GM21786 (cell line): ENCODE results near the gene SPRN.

Source experiments
- ATAC-seq: cut with Tn5 transposase; IDR thresholded peaks from one replicate; pipeline ENCODE4 v1.9.1; 2021; ENCODE audit not compliant: unreplicated experiment

Gene SPRN

GRCh38 chr10:133411523-133412380 lies 12.7 kb downstream of the SPRN start:
- ATAC-seq: no peak

- peak; percentile 48 for ATAC-seq
These were observed 18.4 kb downstream of the SPRN start for GRCh38 chr10:133405844-133406527.

- ATAC-seq: no peak
These were observed 19.2 kb downstream of the SPRN start for GRCh38 chr10:133405272-133405671.

DNA sequence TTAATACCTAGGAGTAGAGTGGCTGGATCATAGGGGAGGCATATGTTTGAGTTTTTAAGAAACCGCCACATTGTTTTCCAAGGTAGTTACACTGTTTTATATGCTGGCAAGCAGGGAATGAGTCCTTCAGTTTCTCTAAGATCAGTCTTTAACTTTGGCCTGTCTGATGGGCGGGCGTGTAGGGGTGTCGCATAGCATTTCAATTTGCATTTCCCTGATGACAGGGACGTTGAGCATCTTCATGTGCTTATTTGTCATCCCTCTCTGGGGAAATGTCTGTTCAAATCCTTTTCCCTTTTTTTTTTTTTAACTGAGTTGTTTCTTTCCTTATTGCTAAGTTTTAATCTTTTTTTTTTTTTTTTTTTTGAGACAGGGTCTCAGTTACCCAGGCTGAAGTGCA lies 20.6 kb downstream of the SPRN start:
- ATAC-seq: no peak

GRCh38 chr10:133403359-133403758 lies 21.1 kb downstream of the SPRN start:
- ATAC-seq: no peak

GRCh38 chr10:133401981-133402725 lies 22.3 kb downstream of the SPRN start:
- no peak for ATAC-seq

DNA sequence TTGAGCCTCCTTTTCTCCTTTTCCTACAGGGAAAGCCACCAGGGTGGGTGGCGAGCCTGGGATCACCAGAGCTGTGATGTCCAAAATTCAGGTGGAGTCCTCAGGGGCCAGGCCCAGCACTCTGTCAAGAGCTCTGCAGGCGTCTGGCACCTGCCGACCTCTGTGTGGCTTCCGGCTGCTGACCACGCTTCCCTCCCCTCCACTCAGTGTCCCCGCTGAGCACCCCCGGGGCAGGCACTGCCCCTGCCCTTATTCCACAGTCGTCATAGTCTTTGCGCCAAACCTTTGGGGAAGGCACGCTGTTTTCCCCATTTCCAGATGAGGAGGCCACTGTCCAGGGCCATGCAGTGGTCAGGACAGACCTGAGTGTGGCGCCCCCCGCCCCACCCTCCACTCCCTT lies 22.9 kb downstream of the SPRN start:
- ATAC-seq: no peak

GRCh38 chr10:133400624-133401424 lies 23.6 kb downstream of the SPRN start:
- peak; percentile 76 for ATAC-seq

- no peak for ATAC-seq
These were observed 25.3 kb downstream of the SPRN start for GRCh38 chr10:133399123-133399601.

DNA sequence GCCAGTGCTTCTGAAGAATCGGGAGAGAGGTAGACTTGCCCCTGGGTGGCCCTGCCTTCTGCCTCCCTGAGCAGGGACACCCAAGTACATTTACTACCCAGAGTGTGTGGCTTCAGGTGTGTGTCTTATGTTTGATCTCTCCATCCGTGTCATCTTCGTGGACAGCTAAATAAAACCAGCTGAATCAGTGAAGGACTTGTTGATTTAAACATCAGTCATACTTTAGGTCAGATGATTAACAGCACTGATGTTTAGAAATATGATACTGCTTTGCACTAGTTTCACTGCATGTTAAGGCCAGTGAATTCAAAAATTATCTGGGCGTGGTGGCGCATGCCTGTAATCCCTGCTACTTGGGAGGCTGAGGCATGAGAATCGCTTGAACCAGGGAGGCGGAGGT lies 26.5 kb downstream of the SPRN start:
- ATAC-seq: no peak

DNA sequence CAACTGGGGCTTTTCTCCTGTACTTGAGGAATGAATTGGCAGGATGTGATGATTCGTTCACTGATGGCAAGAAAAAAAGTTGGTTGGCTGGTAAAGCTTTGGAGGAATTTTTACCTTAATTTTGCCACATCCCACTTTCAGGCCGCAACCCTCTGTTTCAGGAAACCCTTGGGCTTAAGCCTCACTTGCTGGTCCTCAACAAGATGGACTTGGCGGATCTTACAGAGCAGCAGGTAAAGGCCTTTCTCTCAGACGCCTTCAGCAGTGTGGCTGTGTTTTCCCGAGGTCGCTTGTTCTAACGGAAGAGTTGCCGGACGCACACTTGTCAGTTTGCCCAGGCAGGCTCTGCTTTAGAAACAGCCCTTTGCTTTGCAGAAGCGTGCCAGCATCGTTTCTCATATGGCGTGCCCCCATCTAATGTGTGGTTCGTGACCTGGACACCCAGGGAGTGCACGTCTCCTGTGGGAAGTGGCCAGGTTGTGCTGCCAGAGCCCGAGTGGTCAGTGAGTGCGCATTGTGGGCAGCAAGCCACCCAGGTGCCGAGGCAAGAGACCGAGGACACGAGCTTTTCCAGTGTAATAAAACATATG lies 28.3 kb downstream of the SPRN start:
- no peak for ATAC-seq

- no peak for ATAC-seq
These were observed 29.6 kb downstream of the SPRN start for GRCh38 chr10:133394801-133395221.

GRCh38 chr10:133394064-133394663 lies 30.3 kb downstream of the SPRN start, which contains the start of gene MTG1:
TSS of gene MTG1 (plus strand) at chr10:133394157. CDS start at chr10:133394221, 64 bp downstream.
- ATAC-seq: peak; percentile 56

DNA sequence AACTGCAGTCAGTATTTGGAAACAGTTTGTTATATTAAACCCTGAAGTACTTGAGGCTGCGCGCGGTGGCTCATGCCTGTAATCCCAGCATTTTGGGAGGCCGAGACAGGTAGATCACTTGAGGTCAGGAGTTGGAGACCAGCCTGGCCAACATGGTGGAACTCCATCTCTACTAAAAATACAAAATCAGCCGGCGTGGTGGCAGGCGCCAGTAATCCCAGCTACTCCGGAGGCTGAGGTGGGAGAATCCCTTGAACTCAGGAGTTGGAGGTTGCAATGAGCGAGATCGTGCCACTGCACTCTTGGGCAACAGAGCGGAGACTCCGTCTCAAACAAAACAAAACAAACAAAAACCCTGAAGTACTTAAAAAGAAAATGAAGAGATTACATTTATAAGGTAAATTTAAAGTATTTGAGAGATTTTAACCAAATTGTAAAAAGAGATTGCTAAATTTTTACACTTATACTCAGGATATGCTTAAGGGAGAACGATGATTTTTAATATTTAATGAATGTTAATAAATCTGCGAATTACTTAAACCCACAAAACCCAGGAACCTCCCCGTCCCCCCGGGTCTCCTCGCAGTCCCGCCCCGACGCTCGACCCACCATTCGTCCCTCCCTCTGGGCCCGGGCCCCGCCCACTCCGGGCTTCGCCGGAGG lies 30.9 kb downstream of the SPRN start:
- no peak for ATAC-seq

DNA sequence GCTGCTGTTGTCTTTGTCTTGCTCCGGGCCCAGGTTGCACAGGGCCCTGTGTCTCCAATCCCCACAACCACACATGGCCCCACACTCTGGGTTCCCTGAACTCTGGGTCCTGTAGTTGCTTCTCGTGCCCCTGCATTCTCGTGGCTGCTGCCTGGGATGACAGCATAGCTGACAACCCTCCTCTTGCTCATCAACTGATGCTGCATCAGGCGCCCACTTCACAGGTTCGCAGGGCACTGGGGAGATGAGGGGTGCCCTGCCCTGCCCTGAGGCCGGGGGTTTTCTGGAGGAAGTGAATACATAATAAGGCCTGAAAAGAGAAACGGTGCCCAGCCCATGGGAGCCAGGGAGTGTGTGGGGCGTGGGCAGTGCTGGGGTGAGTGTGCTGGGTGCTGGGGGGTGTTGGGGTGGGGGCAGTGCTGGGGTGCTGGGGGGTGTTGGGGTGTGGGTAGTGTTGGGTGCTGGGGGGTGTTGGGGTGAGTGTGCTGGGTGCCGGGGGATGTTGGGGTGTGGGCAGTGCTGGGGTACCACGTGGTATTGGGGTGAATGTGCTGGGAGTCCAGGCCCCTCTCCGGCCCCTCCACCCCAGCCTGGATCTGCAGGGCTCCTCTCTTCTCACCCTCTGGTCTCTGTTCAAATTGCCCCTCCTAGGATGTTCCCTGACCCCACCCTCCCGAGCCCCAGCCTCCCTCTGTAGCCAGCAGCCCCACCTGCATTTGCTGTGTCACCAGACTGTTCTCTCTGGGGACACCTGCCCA lies 32.5 kb downstream of the SPRN start:
- ATAC-seq: no peak

- ATAC-seq: no peak
These were observed 33.2 kb downstream of the SPRN start for GRCh38 chr10:133391249-133391635.

DNA sequence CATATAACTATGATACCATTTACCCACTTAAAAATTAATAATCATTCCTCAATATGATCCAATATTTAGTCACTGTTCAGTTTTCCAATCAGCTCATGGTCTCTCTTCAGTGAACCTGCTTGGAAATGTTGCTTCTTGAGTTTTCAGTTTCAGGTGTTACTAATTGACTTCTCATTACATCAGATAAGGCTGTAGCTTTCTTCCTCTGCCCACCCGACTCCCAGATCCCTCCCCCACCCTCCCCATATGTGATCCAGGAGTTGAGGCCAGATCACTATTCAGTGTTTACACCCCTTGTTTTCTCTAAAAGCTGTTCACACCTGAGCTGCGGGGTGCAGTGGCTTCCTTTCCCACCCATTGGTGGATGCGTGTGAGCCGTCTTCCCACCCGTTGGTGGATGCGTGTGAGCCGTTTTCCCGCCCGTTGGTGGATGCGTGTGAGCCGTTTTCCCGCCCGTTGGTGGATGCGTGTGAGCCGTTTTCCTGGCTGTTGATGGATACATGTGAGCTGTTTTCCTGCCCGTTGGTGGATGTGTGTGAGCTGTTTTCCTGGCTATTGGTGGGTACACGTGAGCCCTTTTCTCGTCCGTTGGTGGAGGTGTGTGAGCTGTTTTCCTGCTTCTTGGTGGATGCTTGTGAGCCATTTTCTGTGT lies 33.7 kb downstream of the SPRN start:
- ATAC-seq: no peak
